D721Med (cell line): Measurements from ENCODE around the gene MARK2.

Experiments
- DNase-seq: peaks from one replicate; pipeline ENCODE4 v3.0.0; 2011; ENCODE audit warnings: low spot score; ENCODE audit not compliant: insufficient read length
- FAIRE-seq: peaks from 2 replicates; lab custom pipeline; 2011; peaks lifted over from hg19 to GRCh38; lab: Jason Lieb, UNC
- TF ChIP-seq, protein P1 (sequence below): IDR thresholded peaks from 2 replicates; pipeline ENCODE4 v1.5.1; 2012; ENCODE audit warnings: mild to moderate bottlenecking, control low read depth; ENCODE audit not compliant: insufficient read depth; ENCODE audit errors: missing control alignments

MARK2 gene

DNA sequence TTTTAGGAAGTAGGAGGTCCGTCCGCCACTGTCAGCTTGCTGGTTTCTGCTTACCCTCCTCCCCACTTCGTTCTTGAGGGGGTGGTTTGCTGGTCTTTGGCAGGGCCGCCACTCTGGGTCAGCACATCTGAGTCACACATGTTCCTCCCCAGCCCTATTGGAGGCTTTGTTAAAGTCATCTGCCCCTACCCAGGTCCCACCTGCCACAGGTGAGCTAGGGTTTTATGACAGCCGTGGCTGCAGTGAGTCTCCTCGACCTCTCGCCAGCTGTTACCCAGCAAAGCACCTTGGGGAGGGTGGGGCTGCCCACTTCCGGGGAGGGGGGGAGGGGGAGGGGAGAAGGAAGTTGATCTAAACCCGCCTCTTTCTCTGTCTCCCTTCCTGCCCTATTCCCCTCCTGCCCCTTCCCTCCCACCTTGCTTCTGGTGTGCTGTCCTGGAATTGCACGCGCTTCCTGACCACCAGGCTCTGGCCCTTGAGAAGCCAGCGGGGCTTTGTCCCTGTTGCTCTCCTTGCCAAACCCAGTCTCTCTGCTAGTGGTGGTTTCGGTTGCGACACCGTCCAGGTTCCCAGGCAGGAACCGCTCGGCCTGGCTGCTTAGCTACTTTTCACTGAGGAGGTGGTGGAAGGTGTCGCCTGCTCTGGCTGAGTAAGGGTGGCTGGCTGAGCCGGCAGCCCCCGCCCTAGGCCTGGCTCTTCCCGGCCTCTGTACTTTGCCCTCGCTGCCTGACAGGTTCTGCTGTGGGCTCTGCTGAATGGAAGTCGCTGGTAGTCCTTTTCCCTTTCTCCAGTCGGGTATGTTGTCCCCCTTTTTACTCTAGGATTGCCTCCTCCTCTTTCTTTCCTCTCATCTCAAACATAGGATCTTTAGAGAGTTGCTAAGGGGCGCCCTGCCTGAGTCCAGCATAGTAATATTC, 49.5 kb downstream of the MARK2 start:
- FAIRE-seq (no peak), DNase-seq (no peak)
- TF ChIP-seq, protein P1, sequence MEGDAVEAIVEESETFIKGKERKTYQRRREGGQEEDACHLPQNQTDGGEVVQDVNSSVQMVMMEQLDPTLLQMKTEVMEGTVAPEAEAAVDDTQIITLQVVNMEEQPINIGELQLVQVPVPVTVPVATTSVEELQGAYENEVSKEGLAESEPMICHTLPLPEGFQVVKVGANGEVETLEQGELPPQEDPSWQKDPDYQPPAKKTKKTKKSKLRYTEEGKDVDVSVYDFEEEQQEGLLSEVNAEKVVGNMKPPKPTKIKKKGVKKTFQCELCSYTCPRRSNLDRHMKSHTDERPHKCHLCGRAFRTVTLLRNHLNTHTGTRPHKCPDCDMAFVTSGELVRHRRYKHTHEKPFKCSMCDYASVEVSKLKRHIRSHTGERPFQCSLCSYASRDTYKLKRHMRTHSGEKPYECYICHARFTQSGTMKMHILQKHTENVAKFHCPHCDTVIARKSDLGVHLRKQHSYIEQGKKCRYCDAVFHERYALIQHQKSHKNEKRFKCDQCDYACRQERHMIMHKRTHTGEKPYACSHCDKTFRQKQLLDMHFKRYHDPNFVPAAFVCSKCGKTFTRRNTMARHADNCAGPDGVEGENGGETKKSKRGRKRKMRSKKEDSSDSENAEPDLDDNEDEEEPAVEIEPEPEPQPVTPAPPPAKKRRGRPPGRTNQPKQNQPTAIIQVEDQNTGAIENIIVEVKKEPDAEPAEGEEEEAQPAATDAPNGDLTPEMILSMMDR, result no peak

DNA sequence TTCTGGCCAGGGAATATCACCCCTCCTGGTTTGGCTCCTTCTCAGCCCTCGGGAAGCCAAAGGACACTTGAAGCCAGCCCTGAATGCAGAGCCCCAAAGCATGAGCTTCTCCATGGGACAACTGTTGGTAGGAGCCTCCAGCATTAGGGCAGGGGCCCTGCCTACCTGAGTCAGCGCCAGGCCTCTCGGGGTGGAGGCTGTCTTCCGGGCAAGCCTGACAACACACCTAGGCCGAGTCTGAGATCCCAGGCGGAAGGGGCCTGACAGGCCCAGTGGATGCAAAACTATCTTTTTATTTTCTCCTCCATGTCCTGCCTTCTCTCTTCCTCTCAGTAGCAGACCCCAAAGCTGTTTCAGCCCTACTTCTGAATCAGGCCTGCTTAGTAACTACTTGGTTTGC, 50.4 kb downstream of the MARK2 start:
- DNase-seq (no peak), FAIRE-seq (no peak)
- TF ChIP-seq, protein P1, result no peak

DNA sequence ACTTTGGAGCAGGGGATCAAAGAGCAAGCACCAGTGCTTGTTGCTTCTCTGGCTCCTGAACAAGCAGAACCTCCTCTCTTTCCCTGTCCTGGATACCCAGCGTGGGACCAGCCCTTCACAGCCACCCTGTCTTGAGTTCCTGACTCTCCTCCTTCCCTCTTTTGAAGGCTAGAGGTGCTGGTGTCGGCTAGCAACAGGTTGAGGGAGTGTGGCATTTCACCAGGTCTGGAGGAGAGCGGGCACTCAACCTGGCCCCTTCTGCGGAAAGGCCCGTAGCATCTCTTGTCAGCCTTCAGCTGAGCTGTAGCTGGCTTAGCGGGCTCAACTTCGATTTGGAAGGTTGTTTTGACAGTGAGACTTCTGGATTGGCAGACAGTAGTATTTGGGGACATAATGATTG, 51.5 kb downstream of the MARK2 start:
- TF ChIP-seq, protein P1, result no peak
- FAIRE-seq (no peak), DNase-seq (no peak)

DNA sequence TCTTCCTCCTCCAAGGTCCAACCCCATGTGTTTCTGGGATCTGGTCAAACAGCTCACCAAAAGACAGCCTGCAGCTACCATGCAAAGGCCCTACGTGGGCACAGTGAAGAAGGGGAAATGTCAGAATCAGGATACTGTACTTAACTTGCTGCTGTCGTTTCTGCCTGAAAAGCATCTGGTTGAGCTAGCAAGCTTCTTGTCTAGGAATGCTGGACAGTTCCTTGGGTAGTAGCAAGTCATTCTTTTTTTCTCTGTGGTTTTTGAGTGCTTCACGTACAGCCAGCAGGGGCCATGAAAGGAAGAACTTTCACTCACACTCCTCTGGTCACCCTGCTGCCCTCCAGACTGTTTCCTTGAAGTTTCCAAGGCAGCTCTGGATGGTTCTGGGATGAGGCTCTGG, 53.3 kb downstream of the MARK2 start:
- DNase-seq, result no peak
- FAIRE-seq, result no peak
- TF ChIP-seq, protein P1, result no peak

DNA sequence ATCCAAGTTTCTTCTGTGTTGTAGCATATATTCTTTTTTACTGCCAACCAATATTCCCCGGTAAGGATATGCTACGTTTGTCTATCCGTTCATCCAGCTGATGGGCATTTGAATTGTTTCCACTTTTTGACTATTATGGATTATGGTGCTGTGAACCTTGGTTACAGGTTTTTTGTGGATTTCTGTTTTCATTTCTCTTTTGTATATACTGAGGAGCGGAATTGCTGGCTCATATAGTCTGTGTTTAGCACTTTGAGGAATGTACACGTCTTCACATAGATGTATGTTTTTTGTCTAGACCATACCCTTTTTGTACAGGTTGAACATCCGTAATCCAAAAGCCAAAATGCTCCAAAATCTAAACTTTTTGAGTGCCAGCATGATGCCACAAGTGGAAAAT, 54.4 kb downstream of the MARK2 start:
- TF ChIP-seq, protein P1, result no peak
- no peak for DNase-seq
- no peak for FAIRE-seq

DNA sequence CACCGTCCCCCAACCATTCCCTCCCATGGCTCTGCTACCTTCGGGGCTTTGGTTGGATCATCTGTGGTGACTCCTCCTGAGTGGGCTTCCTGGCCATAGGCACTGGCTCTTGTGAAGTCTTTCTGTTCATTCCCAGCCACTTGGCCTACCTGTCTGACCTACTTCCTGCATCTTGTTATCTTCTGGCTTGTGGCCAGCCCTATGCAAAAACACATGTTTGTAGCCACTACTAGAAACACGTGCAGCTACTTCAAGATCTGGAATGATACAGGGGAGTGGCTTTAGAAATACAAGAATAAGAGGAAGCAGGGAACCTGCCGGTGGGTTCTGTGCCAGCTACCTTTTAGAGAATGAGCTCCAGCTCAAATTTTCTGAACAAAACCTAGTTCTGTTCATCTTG, 57.2 kb downstream of the MARK2 start:
- FAIRE-seq (no peak), DNase-seq (no peak)
- TF ChIP-seq, protein P1, result no peak
